Fibroblast of villous mesenchyme (primary cell): ENCODE results near the gene TRPC4AP. TPM values are rescaled to one million over a fixed set of nuclear protein-coding genes. Genes with fewer than 3 reads are reported as not detected.
"Not testable (repeated sequence)": the region's sequence is repeated elsewhere in the genome, so short reads cannot be mapped to it uniquely, and the experiment has no call there.

Source experiments
- DNase-seq: peaks from one replicate; pipeline ENCODE4 v3.0.0-alpha.2; 2010; ENCODE audit warnings: low read depth
- H3K4me3 ChIP-seq: 2 replicates; pipeline ENCODE4 v1.5.1; 2011; ENCODE audit warnings: low read depth, mild to moderate bottlenecking, low read length
- CTCF ChIP-seq: IDR thresholded peaks from 2 replicates; pipeline ENCODE4 v1.5.1; 2012; ENCODE audit warnings: low read depth, mild to moderate bottlenecking, low read length; ENCODE audit not compliant: insufficient read depth
- total RNA-seq: library from RNA; depleted of rRNA; stranded (reverse); fragments of >200 nt; gene quantifications from 2 replicates; pipeline ENCODE4 v1.2.3, GENCODE V29; 2012

TRPC4AP gene
- total RNA-seq, 1 donor: 96.7 TPM

GRCh38 chr20:35077341-35077740 lies 15.3 kb downstream of the TRPC4AP start:
- H3K4me3 ChIP-seq: no peak overlapping the region
- TF ChIP-seq CTCF: no peak
- DNase-seq: no peak

GRCh38 chr20:35071436-35072153 lies 21.0 kb downstream of the TRPC4AP start:
- not testable (repeated sequence) for DNase-seq, H3K4me3 ChIP-seq

GRCh38 chr20:35066194-35066593 lies 26.4 kb downstream of the TRPC4AP start:
- DNase-seq: no peak
- H3K4me3 ChIP-seq: no peak overlapping the region
- no peak for TF ChIP-seq CTCF

- no peak overlapping the region for H3K4me3 ChIP-seq
- no peak for TF ChIP-seq CTCF
These were observed 27.4 kb downstream of the TRPC4AP start for GRCh38 chr20:35065181-35065580.

GRCh38 chr20:35063168-35063567 lies 29.4 kb downstream of the TRPC4AP start:
- no peak for TF ChIP-seq CTCF
- no peak overlapping the region for H3K4me3 ChIP-seq
- DNase-seq: peak; percentile 29

More at GRCh38 chr20:35065181-35065580, 27.4 kb downstream of the TRPC4AP start:
- DNase-seq: no peak

- no peak for TF ChIP-seq CTCF
- no peak for DNase-seq
- no peak overlapping the region for H3K4me3 ChIP-seq
These were observed 30.1 kb downstream of the TRPC4AP start for GRCh38 chr20:35062478-35062877.

GRCh38 chr20:35060168-35060567 lies 32.4 kb downstream of the TRPC4AP start:
- no peak for TF ChIP-seq CTCF
- no peak for DNase-seq
- H3K4me3 ChIP-seq: no peak overlapping the region
